ENCODE results near the gene SERPINB6.
"Not testable (repeated sequence)": the region's sequence is repeated elsewhere in the genome, so short reads cannot be mapped to it uniquely, and the experiment has no call there.

Gene SERPINB6

GRCh38 chr6:2976060-2976459, 4.7 kb upstream of the SERPINB6 start:
- H3K27ac ChIP-seq (replicated peaks), result no peak overlapping the region
- DNase-seq (ENCODE audit: low read depth in 1 of 2, low spot score in 1 of 2), result no peak
- H3K27me3 ChIP-seq (ENCODE audit: insufficient read depth, poor library complexity, severe bottlenecking), result no peaks in the 10 kb centered on the region
- H3K4me3 ChIP-seq (replicated peaks; ENCODE audit: insufficient read depth, low read length), result no peak overlapping the region
- TF ChIP-seq, protein P1, sequence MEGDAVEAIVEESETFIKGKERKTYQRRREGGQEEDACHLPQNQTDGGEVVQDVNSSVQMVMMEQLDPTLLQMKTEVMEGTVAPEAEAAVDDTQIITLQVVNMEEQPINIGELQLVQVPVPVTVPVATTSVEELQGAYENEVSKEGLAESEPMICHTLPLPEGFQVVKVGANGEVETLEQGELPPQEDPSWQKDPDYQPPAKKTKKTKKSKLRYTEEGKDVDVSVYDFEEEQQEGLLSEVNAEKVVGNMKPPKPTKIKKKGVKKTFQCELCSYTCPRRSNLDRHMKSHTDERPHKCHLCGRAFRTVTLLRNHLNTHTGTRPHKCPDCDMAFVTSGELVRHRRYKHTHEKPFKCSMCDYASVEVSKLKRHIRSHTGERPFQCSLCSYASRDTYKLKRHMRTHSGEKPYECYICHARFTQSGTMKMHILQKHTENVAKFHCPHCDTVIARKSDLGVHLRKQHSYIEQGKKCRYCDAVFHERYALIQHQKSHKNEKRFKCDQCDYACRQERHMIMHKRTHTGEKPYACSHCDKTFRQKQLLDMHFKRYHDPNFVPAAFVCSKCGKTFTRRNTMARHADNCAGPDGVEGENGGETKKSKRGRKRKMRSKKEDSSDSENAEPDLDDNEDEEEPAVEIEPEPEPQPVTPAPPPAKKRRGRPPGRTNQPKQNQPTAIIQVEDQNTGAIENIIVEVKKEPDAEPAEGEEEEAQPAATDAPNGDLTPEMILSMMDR (IDR thresholded peaks at IDR 0.05; ENCODE audit: insufficient read depth, low read length), result no peak
- TF ChIP-seq, protein P2, sequence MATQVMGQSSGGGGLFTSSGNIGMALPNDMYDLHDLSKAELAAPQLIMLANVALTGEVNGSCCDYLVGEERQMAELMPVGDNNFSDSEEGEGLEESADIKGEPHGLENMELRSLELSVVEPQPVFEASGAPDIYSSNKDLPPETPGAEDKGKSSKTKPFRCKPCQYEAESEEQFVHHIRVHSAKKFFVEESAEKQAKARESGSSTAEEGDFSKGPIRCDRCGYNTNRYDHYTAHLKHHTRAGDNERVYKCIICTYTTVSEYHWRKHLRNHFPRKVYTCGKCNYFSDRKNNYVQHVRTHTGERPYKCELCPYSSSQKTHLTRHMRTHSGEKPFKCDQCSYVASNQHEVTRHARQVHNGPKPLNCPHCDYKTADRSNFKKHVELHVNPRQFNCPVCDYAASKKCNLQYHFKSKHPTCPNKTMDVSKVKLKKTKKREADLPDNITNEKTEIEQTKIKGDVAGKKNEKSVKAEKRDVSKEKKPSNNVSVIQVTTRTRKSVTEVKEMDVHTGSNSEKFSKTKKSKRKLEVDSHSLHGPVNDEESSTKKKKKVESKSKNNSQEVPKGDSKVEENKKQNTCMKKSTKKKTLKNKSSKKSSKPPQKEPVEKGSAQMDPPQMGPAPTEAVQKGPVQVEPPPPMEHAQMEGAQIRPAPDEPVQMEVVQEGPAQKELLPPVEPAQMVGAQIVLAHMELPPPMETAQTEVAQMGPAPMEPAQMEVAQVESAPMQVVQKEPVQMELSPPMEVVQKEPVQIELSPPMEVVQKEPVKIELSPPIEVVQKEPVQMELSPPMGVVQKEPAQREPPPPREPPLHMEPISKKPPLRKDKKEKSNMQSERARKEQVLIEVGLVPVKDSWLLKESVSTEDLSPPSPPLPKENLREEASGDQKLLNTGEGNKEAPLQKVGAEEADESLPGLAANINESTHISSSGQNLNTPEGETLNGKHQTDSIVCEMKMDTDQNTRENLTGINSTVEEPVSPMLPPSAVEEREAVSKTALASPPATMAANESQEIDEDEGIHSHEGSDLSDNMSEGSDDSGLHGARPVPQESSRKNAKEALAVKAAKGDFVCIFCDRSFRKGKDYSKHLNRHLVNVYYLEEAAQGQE (IDR thresholded peaks at IDR 0.05; ENCODE audit: insufficient replicate concordance, low read depth), result no peak
- no peak for TF ChIP-seq GABPA (IDR thresholded peaks at IDR 0.05; ENCODE audit: low read depth)
- no peak for TF ChIP-seq SPI1 (IDR thresholded peaks at IDR 0.05; ENCODE audit: borderline replicate concordance, low read depth)
- no peak for TF ChIP-seq POLR2AphosphoS5 (IDR thresholded peaks at IDR 0.05; ENCODE audit: low read depth)

- no peak for TF ChIP-seq POLR2AphosphoS5 (IDR thresholded peaks at IDR 0.05; ENCODE audit: low read depth)
- TF ChIP-seq, protein P1 (IDR thresholded peaks at IDR 0.05; ENCODE audit: insufficient read depth, low read length), result no peak
- TF ChIP-seq GABPA (IDR thresholded peaks at IDR 0.05; ENCODE audit: low read depth), result no peak
- no peak for TF ChIP-seq SPI1 (IDR thresholded peaks at IDR 0.05; ENCODE audit: borderline replicate concordance, low read depth)
- TF ChIP-seq, protein P2 (IDR thresholded peaks at IDR 0.05; ENCODE audit: insufficient replicate concordance, low read depth), result no peak
- no peak overlapping the region for H3K27ac ChIP-seq (replicated peaks)
- DNase-seq (ENCODE audit: low read depth in 1 of 2, low spot score in 1 of 2), result no peak
- no peaks in the 10 kb centered on the region for H3K27me3 ChIP-seq (ENCODE audit: insufficient read depth, poor library complexity, severe bottlenecking)
- no peak overlapping the region for H3K4me3 ChIP-seq (replicated peaks; ENCODE audit: insufficient read depth, low read length)
These were observed 2.3 kb upstream of the SERPINB6 start for GRCh38 chr6:2973676-2974075.

DNA sequence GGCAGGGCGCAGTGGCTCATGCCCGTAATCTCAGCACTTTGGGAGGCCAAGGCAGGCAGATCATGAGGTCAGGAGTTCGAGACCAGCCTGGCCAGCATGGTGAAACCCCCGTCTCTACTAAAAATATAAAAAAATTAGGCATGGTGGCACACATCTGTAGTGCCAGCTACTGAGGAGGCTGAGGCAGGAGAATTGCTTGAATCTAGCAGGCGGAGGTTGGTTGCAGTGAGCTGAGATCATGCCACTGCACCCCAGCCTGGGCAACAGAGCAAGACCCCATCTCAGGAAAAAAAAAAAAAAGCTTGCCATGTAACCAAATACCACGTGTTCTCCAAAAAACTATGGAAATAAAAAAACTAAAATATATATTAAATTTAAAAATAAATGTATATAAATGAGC, 1.8 kb upstream of the SERPINB6 start:
- H3K27me3 ChIP-seq (ENCODE audit: insufficient read depth, poor library complexity, severe bottlenecking); DNase-seq (ENCODE audit: low read depth in 1 of 2, low spot score in 1 of 2); H3K27ac ChIP-seq (replicated peaks): not testable (repeated sequence)

GRCh38 chr6:2972685-2973084, 1.3 kb upstream of the SERPINB6 start:
- not testable (repeated sequence) for H3K27ac ChIP-seq (replicated peaks); H3K4me3 ChIP-seq (replicated peaks; ENCODE audit: insufficient read depth, low read length); DNase-seq (ENCODE audit: low read depth in 1 of 2, low spot score in 1 of 2); H3K27me3 ChIP-seq (ENCODE audit: insufficient read depth, poor library complexity, severe bottlenecking)

More for the DNA sequence above, 1.8 kb upstream of the SERPINB6 start:
- H3K4me3 ChIP-seq (replicated peaks; ENCODE audit: insufficient read depth, low read length), result not testable (repeated sequence)

DNA sequence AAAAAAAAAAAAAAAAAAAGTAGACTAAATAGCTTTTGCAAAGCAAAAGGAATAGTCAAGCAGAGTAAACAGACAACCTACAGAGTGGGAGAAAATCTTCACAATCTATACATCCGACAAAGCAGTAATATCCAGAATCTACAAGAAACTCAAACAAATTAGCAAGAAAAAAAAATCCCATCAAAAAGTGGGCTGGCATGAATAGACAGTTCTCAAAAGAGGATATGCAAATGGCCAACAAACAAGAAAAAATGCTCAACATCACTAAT, 786 bp upstream of the SERPINB6 start:
- not testable (repeated sequence) for H3K27me3 ChIP-seq (ENCODE audit: insufficient read depth, poor library complexity, severe bottlenecking); H3K27ac ChIP-seq (replicated peaks); DNase-seq (ENCODE audit: low read depth in 1 of 2, low spot score in 1 of 2)
- H3K4me3 ChIP-seq (replicated peaks; ENCODE audit: insufficient read depth, low read length), result peak overlapping the region; percentile 64; the same call in 1 of the 2 replicates

Data from HL-60 (cell line).